SK-N-MC (cell line): Measurements from ENCODE around the gene YPEL3.

Experiments
- DNase-seq: peaks from one replicate; pipeline ENCODE4 v3.0.0-alpha.2; 2011; ENCODE audit warnings: low read depth, low spot score
- H3K27ac ChIP-seq: fragments of 200-600 bp; sonication (generic); 2 replicates; pipeline ENCODE4 v1.5.1; 2016; ENCODE audit warnings: mixed run types
- H3K36me3 ChIP-seq: fragments of 200-600 bp; sonication (generic); 2 replicates; pipeline ENCODE4 v1.6.1; 2017; ENCODE audit warnings: antibody characterized with exemption, low read length, mixed read lengths; ENCODE audit not compliant: insufficient read depth
- H3K4me3 ChIP-seq: fragments of 200-600 bp; sonication (generic); 2 replicates; pipeline ENCODE4 v1.5.1; 2016
- H3K9ac ChIP-seq: fragments of 200-600 bp; sonication (generic); 2 replicates; pipeline ENCODE4 v1.8.0; 2017; ENCODE audit warnings: mixed run types, mixed read lengths; ENCODE audit not compliant: insufficient read length
- H3K9me3 ChIP-seq: fragments of 200-600 bp; sonication (generic); 2 replicates; pipeline ENCODE4 v1.6.1; 2017; ENCODE audit warnings: low read depth, mild to moderate bottlenecking, antibody characterized with exemption, low read length, moderate library complexity, mixed read lengths
- EZH2 ChIP-seq: fragments of 200-600 bp; sonication (generic); IDR thresholded peaks from one replicate; pipeline ENCODE4 v1.6.1; 2017; ENCODE audit warnings: antibody characterized with exemption
- FOXP2 ChIP-seq: optimal IDR thresholded peaks from 2 replicates; pipeline ENCODE3; 2011; ENCODE audit warnings: mild to moderate bottlenecking, moderate library complexity; ENCODE audit not compliant: insufficient read depth; ENCODE audit errors: extremely low read length, control extremely low read depth
- POLR2AphosphoS5 ChIP-seq: IDR thresholded peaks from 2 replicates; pipeline ENCODE4 v1.6.1; 2012; ENCODE audit warnings: mild to moderate bottlenecking, low read depth, low read length, borderline replicate concordance

Gene YPEL3

DNA sequence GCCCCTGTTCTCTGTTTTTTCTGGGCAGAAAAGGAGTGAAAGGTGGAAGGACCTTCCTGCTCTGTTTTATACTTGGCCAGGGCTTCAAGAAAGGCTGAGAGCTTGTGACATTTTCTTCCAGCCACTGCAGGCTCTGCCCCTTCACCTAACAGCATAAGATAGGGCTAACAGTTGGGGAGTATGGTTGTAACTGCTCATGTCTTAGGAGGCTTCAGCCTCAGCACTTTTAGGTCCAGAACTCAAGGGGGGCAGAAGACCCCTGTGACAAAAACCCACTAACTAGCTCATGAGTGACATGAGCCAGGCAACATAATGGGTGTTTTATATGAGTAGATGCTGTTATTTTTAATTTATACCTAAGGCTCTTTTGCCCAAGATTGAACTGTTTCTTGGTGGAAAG is 25.5 kb downstream of the YPEL3 start:
- Histone ChIP-seq H3K27ac (0 out of 2 replicates have a peak overlapping the region, but pooled peaks have one; percentile 54), H3K9ac (no peak overlapping the region), H3K4me3 (no peak overlapping the region), H3K36me3 (peaks cover 59% of the 10 kb centered on the region), H3K9me3 (no peaks in the 10 kb centered on the region)
- no peak for TF ChIP-seq EZH2
- no peak for TF ChIP-seq FOXP2
- no peak for DNase-seq

DNA sequence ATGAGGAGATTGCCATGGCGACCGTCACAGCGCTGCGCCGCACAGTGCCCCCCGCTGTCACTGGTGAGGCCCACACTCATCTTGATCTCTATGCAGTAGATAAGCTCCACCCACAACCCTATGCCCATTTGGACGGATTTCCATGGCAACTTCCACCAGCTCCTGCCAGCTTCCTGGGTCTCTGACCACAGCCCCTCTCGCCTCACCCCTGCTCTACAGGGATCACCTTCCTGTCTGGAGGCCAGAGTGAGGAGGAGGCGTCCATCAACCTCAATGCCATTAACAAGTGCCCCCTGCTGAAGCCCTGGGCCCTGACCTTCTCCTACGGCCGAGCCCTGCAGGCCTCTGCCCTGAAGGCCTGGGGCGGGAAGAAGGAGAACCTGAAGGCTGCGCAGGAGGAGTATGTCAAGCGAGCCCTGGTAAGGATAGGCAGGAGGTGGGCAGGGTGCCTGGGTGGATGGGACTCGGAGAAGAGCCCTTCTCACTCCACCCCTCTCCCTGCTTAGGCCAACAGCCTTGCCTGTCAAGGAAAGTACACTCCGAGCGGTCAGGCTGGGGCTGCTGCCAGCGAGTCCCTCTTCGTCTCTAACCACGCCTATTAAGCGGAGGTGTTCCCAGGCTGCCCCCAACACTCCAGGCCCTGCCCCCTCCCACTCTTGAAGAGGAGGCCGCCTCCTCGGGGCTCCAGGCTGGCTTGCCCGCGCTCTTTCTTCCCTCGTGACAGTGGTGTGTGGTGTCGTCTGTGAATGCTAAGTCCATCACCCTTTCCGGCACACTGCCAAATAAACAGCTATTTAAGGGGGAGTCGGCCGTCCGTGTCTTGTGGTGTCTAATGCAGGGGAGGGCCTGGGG is 26.2 kb downstream of the YPEL3 start:
- no peak for DNase-seq
- no peak overlapping the region for H3K27ac ChIP-seq
- H3K9ac ChIP-seq = no peak overlapping the region
- TF ChIP-seq EZH2 (no peak), FOXP2 (no peak), POLR2AphosphoS5 (no peak; the same call in 1 of the 2 replicates)
- peaks cover 59% of the 10 kb centered on the region for H3K36me3 ChIP-seq
- no peak overlapping the region for H3K4me3 ChIP-seq
- no peaks in the 10 kb centered on the region for H3K9me3 ChIP-seq

DNA sequence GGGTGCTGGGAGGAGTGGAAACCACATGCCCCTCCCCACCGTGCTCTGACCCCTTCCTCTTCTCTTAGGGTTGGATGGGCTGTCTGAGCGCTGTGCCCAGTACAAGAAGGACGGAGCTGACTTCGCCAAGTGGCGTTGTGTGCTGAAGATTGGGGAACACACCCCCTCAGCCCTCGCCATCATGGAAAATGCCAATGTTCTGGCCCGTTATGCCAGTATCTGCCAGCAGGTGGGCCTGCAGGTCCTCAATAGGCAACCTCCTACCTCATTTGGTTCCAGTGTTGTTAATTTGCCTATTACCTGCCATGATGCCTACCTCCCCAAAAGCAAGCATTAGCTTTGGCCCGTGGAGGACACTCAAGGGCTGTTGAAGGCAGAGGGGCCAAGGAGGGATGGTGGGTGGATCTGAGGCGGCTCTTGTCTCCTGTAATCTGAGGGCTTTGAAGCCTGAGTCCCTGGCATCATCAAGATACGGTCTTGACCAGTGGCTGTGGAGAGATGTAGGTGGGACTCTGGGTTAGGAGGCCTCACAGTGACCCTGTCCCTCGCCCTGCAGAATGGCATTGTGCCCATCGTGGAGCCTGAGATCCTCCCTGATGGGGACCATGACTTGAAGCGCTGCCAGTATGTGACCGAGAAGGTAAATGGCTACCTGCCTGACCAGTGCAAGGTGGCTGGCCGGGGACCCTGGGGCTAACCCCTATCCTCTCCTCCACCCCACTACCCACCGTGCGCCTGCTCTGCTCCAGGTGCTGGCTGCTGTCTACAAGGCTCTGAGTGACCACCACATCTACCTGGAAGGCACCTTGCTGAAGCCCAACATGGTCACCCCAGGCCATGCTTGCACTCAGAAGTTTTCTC is 27.0 kb downstream of the YPEL3 start:
- no peak overlapping the region for H3K4me3 ChIP-seq
- H3K9me3 ChIP-seq = no peaks in the 10 kb centered on the region
- no peak overlapping the region for H3K9ac ChIP-seq
- no peak overlapping the region for H3K27ac ChIP-seq
- no peak for TF ChIP-seq EZH2
- no peak for TF ChIP-seq FOXP2
- TF ChIP-seq POLR2AphosphoS5 = no peak; the same call in 1 of the 2 replicates
- DNase-seq = no peak
- H3K36me3 ChIP-seq = peaks cover 59% of the 10 kb centered on the region

DNA sequence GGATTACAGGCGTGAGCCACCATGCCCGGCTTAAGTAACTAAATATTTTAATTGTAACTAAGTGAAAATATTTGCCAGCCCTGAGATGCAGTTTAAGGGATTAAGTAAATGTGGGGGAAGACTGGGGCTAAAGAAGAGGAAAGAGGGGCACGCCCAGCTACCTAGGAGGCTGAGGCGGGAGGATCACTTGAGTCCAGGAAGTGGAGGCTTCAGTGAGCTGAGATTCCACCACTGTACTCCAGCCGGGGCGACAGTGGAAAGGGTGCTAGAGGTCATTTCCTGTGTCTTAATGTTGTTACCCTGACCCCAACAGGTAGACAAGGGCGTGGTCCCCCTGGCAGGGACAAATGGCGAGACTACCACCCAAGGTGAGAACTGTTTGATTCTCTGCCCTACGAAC is 27.7 kb downstream of the YPEL3 start:
- DNase-seq = no peak
- Histone ChIP-seq H3K36me3 (peaks cover 59% of the 10 kb centered on the region), H3K9me3 (no peaks in the 10 kb centered on the region), H3K4me3 (no peak overlapping the region), H3K27ac (no peak overlapping the region), H3K9ac (no peak overlapping the region)
- TF ChIP-seq EZH2 (no peak), FOXP2 (no peak), POLR2AphosphoS5 (no peak)

DNA sequence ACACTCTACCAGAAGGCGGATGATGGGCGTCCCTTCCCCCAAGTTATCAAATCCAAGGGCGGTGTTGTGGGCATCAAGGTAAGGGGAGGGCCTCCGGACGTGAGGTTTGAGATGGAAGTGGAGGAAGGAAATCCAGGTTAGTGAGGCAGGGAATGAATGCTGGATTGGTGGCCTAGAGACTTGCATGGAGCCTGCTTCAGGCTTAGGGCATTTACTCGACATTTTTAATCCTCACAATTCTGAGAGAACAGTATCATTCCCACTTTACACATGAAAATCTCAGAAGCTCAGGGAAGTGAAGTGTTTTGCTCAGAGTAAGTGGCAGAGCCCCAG is 28.5 kb downstream of the YPEL3 start:
- H3K36me3 ChIP-seq = peaks cover 59% of the 10 kb centered on the region
- 0 out of 2 replicates have a peak overlapping the region, but pooled peaks have one; percentile 21 for H3K27ac ChIP-seq
- no peak for DNase-seq
- no peaks in the 10 kb centered on the region for H3K9me3 ChIP-seq
- 0 out of 2 replicates have a peak, but pooled peaks have one; percentile 24 for TF ChIP-seq POLR2AphosphoS5
- no peak for TF ChIP-seq FOXP2
- TF ChIP-seq EZH2 = no peak
- H3K9ac ChIP-seq = peak overlapping the region; percentile 94
- H3K4me3 ChIP-seq = peak overlapping the region; percentile 94

DNA sequence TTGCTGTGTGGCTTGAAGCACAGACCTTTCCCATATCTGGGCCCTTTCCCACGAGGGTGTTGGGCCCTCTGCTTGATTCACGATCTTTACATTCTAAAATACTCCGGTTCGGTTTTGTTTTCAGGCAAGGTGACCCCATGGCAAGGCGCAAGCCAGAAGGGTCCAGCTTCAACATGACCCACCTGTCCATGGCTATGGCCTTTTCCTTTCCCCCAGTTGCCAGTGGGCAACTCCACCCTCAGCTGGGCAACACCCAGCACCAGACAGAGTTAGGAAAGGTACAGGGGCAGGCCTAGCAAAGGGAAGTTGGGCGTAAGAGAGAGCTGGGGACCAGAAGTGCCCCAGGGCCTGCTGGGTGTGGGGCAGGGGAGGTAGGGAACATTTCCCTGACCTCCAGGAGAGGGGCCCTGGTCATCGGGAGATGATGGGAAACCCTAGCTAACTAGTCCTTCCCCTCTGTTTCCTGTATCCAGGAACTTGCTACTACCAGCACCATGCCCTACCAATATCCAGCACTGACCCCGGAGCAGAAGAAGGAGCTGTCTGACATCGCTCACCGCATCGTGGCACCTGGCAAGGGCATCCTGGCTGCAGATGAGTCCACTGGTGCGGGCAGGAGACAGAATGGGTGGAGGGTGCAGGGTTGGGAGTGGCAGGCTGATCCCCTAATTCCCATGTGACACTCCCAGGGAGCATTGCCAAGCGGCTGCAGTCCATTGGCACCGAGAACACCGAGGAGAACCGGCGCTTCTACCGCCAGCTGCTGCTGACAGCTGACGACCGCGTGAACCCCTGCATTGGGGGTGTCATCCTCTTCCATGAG is 29.0 kb downstream of the YPEL3 start:
- TF ChIP-seq EZH2 = no peak
- peaks cover 55% of the 10 kb centered on the region for H3K36me3 ChIP-seq
- DNase-seq = no peak
- peak overlapping the region; percentile 94 for H3K4me3 ChIP-seq
- no peaks in the 10 kb centered on the region for H3K9me3 ChIP-seq
- H3K9ac ChIP-seq = peak overlapping the region; percentile 94
- peak overlapping the region; percentile 78 for H3K27ac ChIP-seq

DNA sequence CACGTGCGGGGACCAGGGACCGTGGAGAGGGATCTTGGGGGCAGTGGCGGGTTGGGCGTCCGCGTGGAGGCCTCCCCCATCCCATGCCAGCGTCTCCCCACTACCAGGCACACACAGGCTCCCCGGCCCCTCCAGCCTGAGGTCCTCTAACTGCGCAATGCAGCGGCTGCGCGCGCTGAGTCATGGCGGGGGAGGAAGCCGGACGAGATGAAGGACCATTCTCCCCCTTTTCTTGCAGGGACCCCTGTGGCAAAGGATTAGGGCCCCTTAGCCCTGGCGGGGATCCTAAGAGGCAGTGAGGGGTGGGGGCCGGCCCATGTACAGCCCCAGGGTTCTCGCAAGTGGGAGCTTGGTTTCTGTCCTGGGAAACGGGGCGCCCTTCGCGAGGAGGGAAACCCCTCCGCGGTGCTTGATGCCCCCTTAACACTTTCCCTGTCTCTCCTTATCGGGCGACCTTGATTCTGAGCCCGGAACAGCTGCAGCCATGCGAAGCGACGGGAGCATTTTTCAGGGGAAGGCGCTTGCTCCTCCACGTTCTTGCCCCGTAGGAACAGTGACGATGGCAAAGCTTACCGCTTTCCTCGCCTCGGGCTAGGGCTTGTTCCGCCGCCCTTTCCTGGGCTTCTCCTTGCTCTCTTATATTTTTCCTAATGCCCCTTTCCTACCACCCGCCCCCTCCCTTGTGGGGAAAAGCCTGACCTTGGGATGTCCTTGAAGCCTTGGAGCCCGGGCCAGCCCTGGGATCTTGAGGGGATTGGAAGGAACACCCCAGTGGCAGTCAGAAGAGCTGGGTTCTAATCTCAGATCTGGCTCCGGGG is 29.9 kb downstream of the YPEL3 start:
- Histone ChIP-seq H3K9ac (peak overlapping the region; percentile 94), H3K36me3 (peaks cover 47% of the 10 kb centered on the region), H3K9me3 (no peaks in the 10 kb centered on the region), H3K4me3 (peak overlapping the region; percentile 94), H3K27ac (peak overlapping the region; percentile 78)
- DNase-seq = no peak
- no peak for TF ChIP-seq EZH2
- TF ChIP-seq POLR2AphosphoS5 = no peak
